Activated CD4-positive, CD25-positive, alpha-beta regulatory T cell (primary cell): ENCODE data around the gene CSAG2.

Source experiments
- DNase-seq, 4 experiments: peaks; one replicate each; lab custom pipeline; 2025; lab: John Stamatoyannopoulos, UW

The CSAG2 gene

GRCh38 chrX:152663086-152663485, 46.0 kb downstream of the CSAG2 start:
- DNase-seq, result no peak

GRCh38 chrX:152658302-152658701, 50.8 kb downstream of the CSAG2 start:
- DNase-seq, result no peak
